ENCODE data around the gene CCDC97.
A peak's percentile ranks its signal among the peaks of the same experiment; 100 is the strongest.

Gene CCDC97

GRCh38 chr19:41297628-41298347 lies 12.2 kb upstream of the CCDC97 start:
- Histone ChIP-seq H3K4me1 (ENCODE audit: control insufficient read depth, insufficient read depth, low read length) (no peaks in the 10 kb centered on the region), H3K27ac (ENCODE audit: extremely low read depth, low read depth, low read length) (peak overlapping the region; percentile 34; the same call in 1 of the 2 replicates), H3K4me3 (ENCODE audit: low read depth, low read length) (no peak overlapping the region), H3K36me3 (ENCODE audit: control insufficient read depth in 2 of 2, insufficient read depth in 1 of 2, low read length in 2 of 2) (peaks cover 97 to 100% of the 10 kb centered on the region in 2 experiments), H3K9me3 (ENCODE audit: control insufficient read depth, insufficient read depth, low read depth, low read length) (no peaks in the 10 kb centered on the region)
- ChIA-PET CTCF (interaction anchor here (0.5 to 12.7 kb wide), 8 partner anchors 9 to 663 kb away, joined by 3 to 120 read pairs (median 4); no protein-coding TSS in a partner anchor), POLR2A (interaction anchor here (0.8 kb wide), 1 partner anchor 26 kb away, joined by 4 read pairs; no protein-coding TSS in a partner anchor)
- no peak for TF ChIP-seq ZNF157 (tag by site-specific recombination; IDR thresholded peaks at IDR 0.05)
- TF ChIP-seq PRDM1 (tag by site-specific recombination; IDR thresholded peaks at IDR 0.05), result peak; percentile 24; the same call in 1 of the 2 replicates

GRCh38 chr19:41298348-41298964 lies 11.5 kb upstream of the CCDC97 start:
- no peaks in the 10 kb centered on the region for H3K9me3 ChIP-seq (ENCODE audit: control insufficient read depth, insufficient read depth, low read depth, low read length)
- H3K4me3 ChIP-seq (ENCODE audit: low read depth, low read length), result no peak overlapping the region
- no peaks in the 10 kb centered on the region for H3K4me1 ChIP-seq (ENCODE audit: control insufficient read depth, insufficient read depth, low read length)
- ChIA-PET CTCF (interaction anchor here (0.5 to 12.7 kb wide), 10 partner anchors 8 to 664 kb away, joined by 3 to 120 read pairs (median 4); no protein-coding TSS in a partner anchor), POLR2A (interaction anchor here (0.8 kb wide), 1 partner anchor 27 kb away, joined by 4 read pairs; no protein-coding TSS in a partner anchor)
- peak overlapping the region; percentile 52; the same call in 1 of the 2 replicates for H3K27ac ChIP-seq (ENCODE audit: extremely low read depth, low read depth, low read length)
- H3K36me3 ChIP-seq (ENCODE audit: control insufficient read depth in 2 of 2, insufficient read depth in 1 of 2, low read length in 2 of 2), result peaks cover 97 to 100% of the 10 kb centered on the region in 2 experiments
- TF ChIP-seq ZNF423 (tag by site-specific recombination; IDR thresholded peaks at IDR 0.05) (no peak), ZBTB48 (tag by site-specific recombination; IDR thresholded peaks at IDR 0.05) (no peak), HIC1 (tag by site-specific recombination; IDR thresholded peaks at IDR 0.05) (no peak), SALL2 (tag by site-specific recombination; IDR thresholded peaks at IDR 0.05; ENCODE audit: borderline replicate concordance) (no peak), ZNF560 (tag by site-specific recombination; IDR thresholded peaks at IDR 0.05; ENCODE audit: borderline replicate concordance) (no peak), GLI2 (tag by site-specific recombination; IDR thresholded peaks at IDR 0.05; ENCODE audit: borderline replicate concordance, low read depth) (no peak), HOXA7 (CRISPR knock-in tag; IDR thresholded peaks at IDR 0.05; ENCODE audit: borderline replicate concordance) (no peak), ZNF341 (tag by site-specific recombination; IDR thresholded peaks at IDR 0.05; ENCODE audit: low read depth) (peak; percentile 45; the same call in 1 of the 2 replicates), ZFP37 (tag by site-specific recombination; IDR thresholded peaks at IDR 0.05) (no peak), ZNF10 (tag by site-specific recombination; IDR thresholded peaks at IDR 0.05) (no peak), AEBP2 (tag by site-specific recombination; IDR thresholded peaks at IDR 0.05; ENCODE audit: borderline replicate concordance) (no peak), ZFHX2 (tag by site-specific recombination; conservative IDR thresholded peaks at IDR 0.05) (no peak), ZNF449 (tag by site-specific recombination; IDR thresholded peaks at IDR 0.05) (no peak), PBX3 (CRISPR knock-in tag; IDR thresholded peaks at IDR 0.05) (no peak), ZBTB21 (tag by site-specific recombination; IDR thresholded peaks at IDR 0.05) (0 out of 2 replicates have a peak, but pooled peaks have one; percentile 45), SP7 (tag by site-specific recombination; IDR thresholded peaks at IDR 0.05) (no peak), PRDM4 (tag by site-specific recombination; IDR thresholded peaks at IDR 0.05) (no peak), ZNF391 (tag by site-specific recombination; IDR thresholded peaks at IDR 0.05; ENCODE audit: borderline replicate concordance, low read depth) (no peak), ZNF610 (tag by site-specific recombination; IDR thresholded peaks at IDR 0.05; ENCODE audit: borderline replicate concordance) (no peak), GLIS2 (tag by site-specific recombination; IDR thresholded peaks at IDR 0.05) (peak; percentile 29; the same call in 1 of the 2 replicates), ZSCAN23 (tag by site-specific recombination; IDR thresholded peaks at IDR 0.05) (no peak), YY2 (tag by site-specific recombination; IDR thresholded peaks at IDR 0.05) (no peak)
